Measurements from ENCODE around the gene GPR157. TPM values are rescaled to one million over a fixed set of nuclear protein-coding genes. Genes with fewer than 3 reads are reported as not detected.
A peak's percentile ranks its signal among the peaks of the same experiment; 100 is the strongest.

Gene GPR157
- total and polyA plus RNA-seq, 2 experiments from 2014 or later: 1.7 to 2.7 TPM

DNA sequence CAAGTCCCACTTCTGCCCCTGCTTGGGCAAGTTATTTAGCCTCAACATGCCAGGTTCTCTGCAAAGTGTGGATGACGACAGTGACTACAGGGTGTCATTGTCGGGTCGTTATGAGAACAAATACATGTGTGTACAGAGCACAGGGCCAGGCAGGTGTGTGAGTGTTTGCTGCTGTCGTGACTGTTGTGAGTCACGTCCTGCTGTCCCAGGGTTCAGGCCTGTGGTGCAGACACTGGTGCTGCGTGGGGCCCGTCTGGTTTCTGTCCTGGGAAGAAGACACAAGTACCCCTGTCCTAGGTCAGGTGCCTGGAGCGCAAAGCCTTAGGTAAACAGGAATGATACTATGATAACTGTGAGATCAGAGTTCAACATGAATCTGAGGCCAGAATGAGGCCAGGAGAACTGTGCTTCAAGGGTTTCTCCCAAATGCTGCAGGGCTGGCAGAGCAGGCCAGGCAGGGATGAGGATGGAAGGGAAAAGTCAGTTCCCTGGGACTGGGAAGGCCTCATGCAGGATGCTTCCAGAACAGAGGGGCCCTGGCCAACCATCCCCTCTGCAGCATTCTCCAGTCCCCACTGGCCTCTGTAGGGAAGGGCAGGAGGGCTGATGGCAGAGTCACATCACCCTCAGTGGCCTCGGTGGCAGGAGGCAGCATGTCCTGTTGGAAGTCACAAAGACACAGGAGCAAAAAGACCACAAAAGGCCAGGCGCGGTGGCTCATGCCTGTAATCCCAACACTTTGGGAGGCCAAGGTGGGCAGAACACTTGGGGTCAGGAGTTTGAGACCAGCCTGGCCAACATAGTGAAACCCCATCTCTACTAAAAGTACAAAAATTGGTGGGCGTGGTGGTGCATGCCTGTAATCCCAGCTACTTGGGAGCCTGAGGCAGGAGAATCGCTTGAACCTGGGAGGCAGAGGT is 15.7 kb downstream of the GPR157 start:
- no peak for TF ChIP-seq EZH2 (IDR thresholded peaks at IDR 0.05; ENCODE audit: insufficient read depth, poor library complexity, severe bottlenecking)
- TF ChIP-seq EZH2phosphoT487 (IDR thresholded peaks at IDR 0.05; ENCODE audit: insufficient read depth, low read depth): no peak
- Histone ChIP-seq H3K9ac (no peak overlapping the region), H3K79me2 (ENCODE audit: insufficient read depth) (no peaks in the 10 kb centered on the region), H4K20me1 (ENCODE audit: insufficient read depth) (no peaks in the 10 kb centered on the region), H3K27me3 (replicated peaks; ENCODE audit: insufficient read depth) (no peaks in the 10 kb centered on the region), H3K4me1 (ENCODE audit: insufficient read depth) (0 out of 2 replicates have a peak, but pooled peaks cover 3% of the 10 kb centered on the region), H3K36me3 (ENCODE audit: low read depth) (no peaks in the 10 kb centered on the region), H2AFZ (no peak overlapping the region), H3K4me3 (no peak overlapping the region), H3K27ac (no peak overlapping the region), H3K9me2 (ENCODE audit: insufficient read depth) (no peaks in the 10 kb centered on the region), H3F3A (ENCODE audit: insufficient read depth) (peaks cover 6% of the 10 kb centered on the region; the same call in 1 of the 2 replicates), H3K4me2 (ENCODE audit: unreplicated experiment) (no peak overlapping the region), H3K9me3 (ENCODE audit: low read depth) (no peaks in the 10 kb centered on the region)
- DNase-seq: no peak
- in situ Hi-C loops (cut with MboI): no loop called here
- WGBS, 2 experiments (ENCODE audit: low coverage in 1 of 2, low lambda C conversion rate in 2 of 2, missing lambda C conversion rate in 2 of 2): 92 to 95% methylated on average over 13 of the region's 13 CpGs

DNA sequence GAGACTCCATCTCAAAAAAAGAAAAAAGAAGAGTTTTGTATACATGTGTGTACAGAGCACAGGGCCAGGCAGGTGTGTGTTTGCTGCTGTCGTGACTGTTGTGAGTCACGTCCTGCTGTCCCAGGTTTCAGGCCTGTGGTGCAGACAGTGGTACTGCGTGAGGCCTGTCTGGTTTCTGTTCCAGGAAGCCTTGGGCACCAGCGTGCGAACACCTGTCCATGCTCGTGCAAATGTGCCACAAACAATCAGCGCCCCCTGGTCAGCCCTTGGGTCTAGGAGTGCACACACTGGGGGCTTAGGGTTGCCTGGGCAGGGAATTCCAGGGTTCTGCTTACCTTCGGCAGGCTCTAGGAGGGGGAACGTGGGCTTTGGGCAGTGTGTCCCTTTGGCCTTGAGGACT is 16.9 kb downstream of the GPR157 start:
- no peak for DNase-seq
- Histone ChIP-seq H3K4me3 (no peak overlapping the region), H3K9ac (no peak overlapping the region), H3K9me3 (ENCODE audit: low read depth) (no peaks in the 10 kb centered on the region), H3K4me1 (ENCODE audit: insufficient read depth) (0 out of 2 replicates have a peak, but pooled peaks cover 3% of the 10 kb centered on the region), H3K9me2 (ENCODE audit: insufficient read depth) (no peaks in the 10 kb centered on the region), H2AFZ (no peak overlapping the region), H3K79me2 (ENCODE audit: insufficient read depth) (no peaks in the 10 kb centered on the region), H3F3A (ENCODE audit: insufficient read depth) (peaks cover 6% of the 10 kb centered on the region; the same call in 1 of the 2 replicates), H4K20me1 (ENCODE audit: insufficient read depth) (no peaks in the 10 kb centered on the region), H3K27me3 (replicated peaks; ENCODE audit: insufficient read depth) (no peaks in the 10 kb centered on the region), H3K36me3 (ENCODE audit: low read depth) (no peaks in the 10 kb centered on the region), H3K4me2 (ENCODE audit: unreplicated experiment) (no peak overlapping the region), H3K27ac (no peak overlapping the region)
- TF ChIP-seq EZH2 (IDR thresholded peaks at IDR 0.05; ENCODE audit: insufficient read depth, poor library complexity, severe bottlenecking): no peak
- TF ChIP-seq EZH2phosphoT487 (IDR thresholded peaks at IDR 0.05; ENCODE audit: insufficient read depth, low read depth): no peak
- WGBS, 2 experiments (ENCODE audit: low coverage in 1 of 2, low lambda C conversion rate in 2 of 2, missing lambda C conversion rate in 2 of 2): 94 to 95% methylated on average over 9 of the region's 9 CpGs
- in situ Hi-C loops (cut with MboI): no loop called here

DNA sequence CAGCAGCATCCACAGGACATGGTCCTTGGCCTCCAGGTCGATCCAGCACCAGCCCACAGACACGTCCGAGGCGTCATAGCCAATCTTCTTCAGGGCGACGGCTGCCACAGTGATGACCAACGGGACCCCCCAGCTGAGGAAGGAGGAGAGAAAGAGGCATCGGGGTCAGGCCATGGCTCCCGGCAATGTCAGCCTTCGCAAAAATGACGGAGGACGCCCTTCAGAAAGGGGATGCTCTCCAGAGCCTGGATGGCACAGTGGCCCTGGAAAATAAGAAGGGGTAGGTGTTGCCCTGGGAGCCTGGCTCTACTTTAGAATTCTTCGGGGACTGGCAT is 17.6 kb downstream of the GPR157 start:
- Histone ChIP-seq H3K36me3 (ENCODE audit: low read depth) (no peaks in the 10 kb centered on the region), H3K27ac (no peak overlapping the region), H3K79me2 (ENCODE audit: insufficient read depth) (no peaks in the 10 kb centered on the region), H2AFZ (no peak overlapping the region), H4K20me1 (ENCODE audit: insufficient read depth) (no peaks in the 10 kb centered on the region), H3K27me3 (replicated peaks; ENCODE audit: insufficient read depth) (no peaks in the 10 kb centered on the region), H3K9me3 (ENCODE audit: low read depth) (no peaks in the 10 kb centered on the region), H3K4me2 (ENCODE audit: unreplicated experiment) (no peak overlapping the region), H3K9ac (no peak overlapping the region), H3K4me1 (ENCODE audit: insufficient read depth) (0 out of 2 replicates have a peak, but pooled peaks cover 3% of the 10 kb centered on the region), H3K9me2 (ENCODE audit: insufficient read depth) (no peaks in the 10 kb centered on the region), H3K4me3 (no peak overlapping the region), H3F3A (ENCODE audit: insufficient read depth) (peaks cover 6% of the 10 kb centered on the region; the same call in 1 of the 2 replicates)
- no peak for TF ChIP-seq EZH2 (IDR thresholded peaks at IDR 0.05; ENCODE audit: insufficient read depth, poor library complexity, severe bottlenecking)
- no peak for TF ChIP-seq EZH2phosphoT487 (IDR thresholded peaks at IDR 0.05; ENCODE audit: insufficient read depth, low read depth)
- DNase-seq: no peak
- 87 to 92% methylated on average over 13 of the region's 13 CpGs for WGBS, 2 experiments (ENCODE audit: low coverage in 1 of 2, low lambda C conversion rate in 2 of 2, missing lambda C conversion rate in 2 of 2)
- in situ Hi-C loops (cut with MboI): no loop called here

DNA sequence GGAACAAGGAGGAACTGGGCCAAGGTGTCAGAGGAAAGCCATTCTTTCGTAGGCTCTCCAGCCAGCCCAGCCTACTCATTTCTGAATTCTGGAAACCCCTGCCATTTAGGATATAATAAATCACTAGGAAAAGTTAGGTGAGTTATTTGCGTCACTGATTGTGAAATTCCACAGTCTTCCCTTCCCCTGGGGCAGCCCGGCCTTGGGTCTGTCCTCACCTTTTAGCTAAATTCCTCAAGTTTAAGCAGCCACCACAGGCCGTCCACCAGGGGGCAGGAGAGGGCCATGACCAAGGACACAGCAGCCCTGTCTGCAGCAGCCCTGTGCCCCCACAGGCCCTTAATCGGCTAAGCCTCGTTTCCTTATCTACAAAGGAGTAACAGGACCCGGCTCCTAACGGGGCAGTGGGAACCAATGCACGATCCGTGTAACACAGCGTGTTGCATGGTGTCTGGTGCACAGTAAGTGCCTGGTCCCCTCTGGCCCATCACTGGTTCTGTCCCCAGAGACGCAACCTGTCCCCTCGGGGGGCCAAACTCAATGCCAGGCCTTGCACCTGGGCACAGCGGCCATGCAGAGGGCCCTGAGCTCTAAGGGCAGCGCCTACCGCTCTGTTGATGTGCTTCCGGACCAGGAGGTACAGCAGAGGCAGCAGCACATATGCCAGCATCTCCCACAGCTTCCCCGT is 18.1 kb downstream of the GPR157 start:
- no peak overlapping the region for H3K9ac ChIP-seq
- H3K4me1 ChIP-seq (ENCODE audit: insufficient read depth): 0 out of 2 replicates have a peak, but pooled peaks cover 3% of the 10 kb centered on the region
- H3K4me2 ChIP-seq (ENCODE audit: unreplicated experiment): no peak overlapping the region
- no peaks in the 10 kb centered on the region for H3K79me2 ChIP-seq (ENCODE audit: insufficient read depth)
- H3K27me3 ChIP-seq (replicated peaks; ENCODE audit: insufficient read depth): no peaks in the 10 kb centered on the region
- no peaks in the 10 kb centered on the region for H3K36me3 ChIP-seq (ENCODE audit: low read depth)
- H3K9me3 ChIP-seq (ENCODE audit: low read depth): no peaks in the 10 kb centered on the region
- no peaks in the 10 kb centered on the region for H4K20me1 ChIP-seq (ENCODE audit: insufficient read depth)
- H2AFZ ChIP-seq: no peak overlapping the region
- 25 to 28% methylated on average over 17 to 18 of the region's 18 CpGs for WGBS, 2 experiments (ENCODE audit: low coverage in 1 of 2, low lambda C conversion rate in 2 of 2, missing lambda C conversion rate in 2 of 2)
- H3F3A ChIP-seq (ENCODE audit: insufficient read depth): peaks cover 6% of the 10 kb centered on the region; the same call in 1 of the 2 replicates
- no peaks in the 10 kb centered on the region for H3K9me2 ChIP-seq (ENCODE audit: insufficient read depth)
- DNase-seq: peak; percentile 82
- TF ChIP-seq EZH2phosphoT487 (IDR thresholded peaks at IDR 0.05; ENCODE audit: insufficient read depth, low read depth) (no peak), EZH2 (IDR thresholded peaks at IDR 0.05; ENCODE audit: insufficient read depth, poor library complexity, severe bottlenecking) (no peak)
- no peak overlapping the region for H3K27ac ChIP-seq
- in situ Hi-C loops (cut with MboI): no loop called here
- no peak overlapping the region for H3K4me3 ChIP-seq
